AG09319 (cell line): ENCODE results near the gene PTP4A2.
A peak's percentile ranks its signal among the peaks of the same experiment; 100 is the strongest.
"Not testable (repeated sequence)": the region's sequence is repeated elsewhere in the genome, so short reads cannot be mapped to it uniquely, and the experiment has no call there.

Source experiments
- DNase-seq: peaks from one replicate; pipeline ENCODE4 v3.0.0-alpha.2; 2010; ENCODE audit warnings: low read depth; ENCODE audit errors: extremely low read depth
- TF ChIP-seq, protein P1 (sequence below): IDR thresholded peaks from 2 replicates; pipeline ENCODE4 v1.5.1; 2011; ENCODE audit warnings: low read depth, mild to moderate bottlenecking, inconsistent platforms, low read length, moderate library complexity

The PTP4A2 gene

DNA sequence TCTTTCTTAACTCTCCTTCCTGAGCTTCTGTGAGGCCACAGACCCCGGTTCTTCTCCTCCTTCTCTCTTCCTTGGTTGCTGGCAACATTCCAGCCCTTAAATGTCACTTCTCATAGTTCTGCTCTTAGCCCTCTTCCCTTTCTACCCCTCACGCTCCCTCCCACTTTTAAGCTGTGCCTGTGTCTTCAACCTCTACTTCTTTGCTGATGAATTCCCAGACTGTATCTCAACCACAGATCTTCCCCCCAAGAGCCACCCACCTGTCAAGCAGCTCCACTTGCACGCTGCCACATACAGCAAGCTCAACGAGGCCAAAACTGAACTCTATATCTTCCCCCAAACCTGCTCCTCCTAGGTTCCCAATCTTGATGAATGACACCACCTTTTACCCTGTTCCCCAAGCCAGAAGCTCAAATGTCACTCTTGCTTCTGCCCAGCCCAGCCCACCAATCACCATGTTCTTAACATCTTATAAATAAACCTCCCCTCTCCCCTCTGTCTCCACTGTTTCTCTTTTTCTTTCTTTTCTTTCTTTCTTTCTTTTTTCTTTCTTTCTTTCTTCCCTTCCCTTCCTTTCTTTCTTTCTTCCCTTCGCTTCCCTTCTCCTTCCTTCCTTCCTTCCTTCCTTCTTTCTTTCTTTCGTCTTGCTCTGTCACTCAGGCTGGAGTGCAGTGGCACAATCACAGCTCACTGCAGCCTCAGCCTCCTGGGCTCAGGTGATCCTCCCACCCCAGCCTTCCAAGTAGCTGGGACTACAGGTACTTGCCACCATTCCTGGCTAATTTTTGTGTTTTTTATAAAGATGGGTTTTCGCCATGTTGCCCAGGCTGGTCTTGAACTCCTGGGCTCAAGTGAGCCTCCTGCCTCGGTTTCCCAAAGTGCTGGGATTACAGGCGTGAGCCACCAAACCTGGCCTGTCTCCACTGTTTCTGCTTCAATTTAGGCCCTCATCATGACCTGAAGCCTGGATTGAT, 19.8 kb upstream of the PTP4A2 start:
- TF ChIP-seq, protein P1, sequence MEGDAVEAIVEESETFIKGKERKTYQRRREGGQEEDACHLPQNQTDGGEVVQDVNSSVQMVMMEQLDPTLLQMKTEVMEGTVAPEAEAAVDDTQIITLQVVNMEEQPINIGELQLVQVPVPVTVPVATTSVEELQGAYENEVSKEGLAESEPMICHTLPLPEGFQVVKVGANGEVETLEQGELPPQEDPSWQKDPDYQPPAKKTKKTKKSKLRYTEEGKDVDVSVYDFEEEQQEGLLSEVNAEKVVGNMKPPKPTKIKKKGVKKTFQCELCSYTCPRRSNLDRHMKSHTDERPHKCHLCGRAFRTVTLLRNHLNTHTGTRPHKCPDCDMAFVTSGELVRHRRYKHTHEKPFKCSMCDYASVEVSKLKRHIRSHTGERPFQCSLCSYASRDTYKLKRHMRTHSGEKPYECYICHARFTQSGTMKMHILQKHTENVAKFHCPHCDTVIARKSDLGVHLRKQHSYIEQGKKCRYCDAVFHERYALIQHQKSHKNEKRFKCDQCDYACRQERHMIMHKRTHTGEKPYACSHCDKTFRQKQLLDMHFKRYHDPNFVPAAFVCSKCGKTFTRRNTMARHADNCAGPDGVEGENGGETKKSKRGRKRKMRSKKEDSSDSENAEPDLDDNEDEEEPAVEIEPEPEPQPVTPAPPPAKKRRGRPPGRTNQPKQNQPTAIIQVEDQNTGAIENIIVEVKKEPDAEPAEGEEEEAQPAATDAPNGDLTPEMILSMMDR: no peak
- DNase-seq: no peak

- peak; percentile 99 for DNase-seq
- TF ChIP-seq, protein P1: peak; percentile 67
Observed at GRCh38 chr1:31955917-31956736, 18.0 kb upstream of the PTP4A2 start.

- TF ChIP-seq, protein P1: no peak
- DNase-seq: peak; percentile 94
Observed at GRCh38 chr1:31954607-31955283, 16.6 kb upstream of the PTP4A2 start.

- no peak for DNase-seq
- TF ChIP-seq, protein P1: no peak
Observed at GRCh38 chr1:31952825-31953220, 14.7 kb upstream of the PTP4A2 start.

GRCh38 chr1:31951276-31951675, 13.1 kb upstream of the PTP4A2 start:
- DNase-seq: no peak
- TF ChIP-seq, protein P1: no peak

DNA sequence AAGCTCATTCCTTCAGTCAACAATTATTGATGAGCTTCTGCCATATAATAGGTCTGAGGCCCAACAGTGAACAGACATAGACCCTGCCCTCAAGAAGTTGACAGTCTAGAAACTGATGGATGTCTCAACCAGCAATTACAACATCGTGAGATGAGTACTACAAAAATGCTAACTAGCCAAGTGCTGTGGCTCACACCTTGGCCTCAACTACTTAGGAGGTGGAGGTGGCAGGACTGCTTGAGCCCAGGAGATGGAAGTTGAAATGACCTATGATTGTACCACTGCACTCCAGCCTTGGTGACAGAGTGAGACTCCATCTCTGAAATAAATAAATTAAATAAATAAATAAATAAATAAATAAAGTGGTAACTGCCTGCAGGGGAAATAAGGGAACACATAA, 11.7 kb upstream of the PTP4A2 start:
- TF ChIP-seq, protein P1: no peak
- DNase-seq: no peak

DNA sequence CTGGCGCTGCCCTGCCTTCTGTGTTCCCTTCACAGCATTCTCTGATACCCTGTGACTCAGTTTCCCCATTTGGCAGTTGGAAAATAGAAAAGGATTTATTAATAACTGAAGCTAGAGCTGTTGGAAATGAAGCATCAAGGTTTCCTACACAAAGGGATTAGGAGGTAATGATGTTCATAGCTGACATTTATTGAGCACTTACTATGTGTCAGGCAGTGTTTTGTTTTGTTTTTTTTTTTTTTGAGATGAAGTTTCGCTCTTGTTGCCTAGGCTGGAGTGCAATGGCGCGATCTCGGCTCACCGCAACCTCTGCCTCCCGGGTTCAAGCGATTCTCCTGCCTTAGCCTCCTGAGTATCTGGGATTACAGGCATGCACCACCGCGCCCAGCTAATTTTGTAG, 7.5 kb upstream of the PTP4A2 start:
- not testable (repeated sequence) for DNase-seq
